GM12878 (cell line): ENCODE results near the gene ADAMTS17. TPM values are rescaled to one million over a fixed set of nuclear protein-coding genes. Genes with fewer than 3 reads are reported as not detected.

ENCODE experiments used
- ATAC-seq: fragments of 200-7000 bp; cut with Tn5 transposase; 3 replicates; pipeline ENCODE4 v1.9.1; 2020; ENCODE audit warnings: mild to moderate bottlenecking, moderate library complexity
- BruUV-seq: library from RNA; stranded (reverse); fragments of 400-500 nt; replicated peaks from 2 replicates; lab custom pipeline; 2021; lab: Mats Ljungman, UMichigan
- CTCF ChIA-PET: fragments of 300-600 bp; sonication (Branson Sonifier 250); formaldehyde crosslinking; extraction: SDS; loops from one replicate; lab custom pipeline; 2021; ENCODE audit warnings: inconsistent platforms; lab: Yijun Ruan, JAX
- POLR2A ChIA-PET: fragments of 350-600 bp; formaldehyde crosslinking; extraction: SDS; loops from one replicate; lab custom pipeline; 2021; ENCODE audit warnings: inconsistent platforms; lab: Charles Lee
- RAD21 ChIA-PET: fragments of 300-600 bp; sonication (Branson Sonifier 250); formaldehyde crosslinking; loops from one replicate; lab custom pipeline; 2023; ENCODE audit warnings: antibody characterized with exemption; ENCODE audit not compliant: unreplicated experiment; lab: Charles Lee
- SMC1A ChIA-PET: fragments of 300-600 bp; sonication (Branson Sonifier 250); formaldehyde crosslinking; loops from one replicate; lab custom pipeline; 2023; ENCODE audit not compliant: unreplicated experiment, uncharacterized antibody; lab: Charles Lee
- DNase-seq: peaks from one replicate; pipeline ENCODE4 v3.0.0-alpha.2; 2011; ENCODE audit warnings: low read depth, low spot score
- FAIRE-seq: peaks from 3 replicates; lab custom pipeline; 2011; peaks lifted over from hg19 to GRCh38; lab: Jason Lieb, UNC
- H2AFZ ChIP-seq: 2 replicates; pipeline ENCODE4 v1.6.0; 2011; ENCODE audit warnings: low read depth, low read length, control low read depth; ENCODE audit not compliant: control insufficient read depth
- H3K27ac ChIP-seq: 2 replicates; pipeline ENCODE4 v1.5.1; 2011; ENCODE audit warnings: control low read depth; ENCODE audit not compliant: control insufficient read depth, insufficient read depth
- H3K27me3 ChIP-seq, 2 experiments: replicated peaks in 1 of 2; 2 replicates each; pipeline versions ENCODE4 v1.6.0 to v1.6.1; 2011; ENCODE audit warnings: low read length in 1 of 2; ENCODE audit not compliant: control insufficient read depth in 2 of 2, insufficient read depth in 2 of 2
- H3K36me3 ChIP-seq, 2 experiments: 2 replicates each; pipeline ENCODE4 v1.5.1; 2011; ENCODE audit warnings: low read length in 1 of 2; ENCODE audit not compliant: control insufficient read depth in 2 of 2, insufficient read depth in 2 of 2
- H3K4me1 ChIP-seq: 2 replicates; pipeline ENCODE4 v1.6.1; 2011; ENCODE audit warnings: mild to moderate bottlenecking, low read length, moderate library complexity, mixed read lengths; ENCODE audit not compliant: control insufficient read depth, insufficient read depth
- H3K4me2 ChIP-seq: 2 replicates; pipeline ENCODE4 v1.6.0; 2011; ENCODE audit warnings: control low read depth; ENCODE audit not compliant: control insufficient read depth, insufficient read depth
- H3K4me3 ChIP-seq: fragments of 200-600 bp; sonication (generic); 2 replicates; pipeline ENCODE4 v1.5.1; 2016
- H3K79me2 ChIP-seq: 2 replicates; pipeline ENCODE4 v1.6.0; 2011; ENCODE audit warnings: low read length; ENCODE audit not compliant: control insufficient read depth, insufficient read depth
- H3K9ac ChIP-seq: 2 replicates; pipeline ENCODE4 v1.8.0; 2011; ENCODE audit warnings: low read length, control low read depth, mixed read lengths; ENCODE audit not compliant: control insufficient read depth, insufficient read depth
- H3K9me3 ChIP-seq: replicated peaks from 3 replicates; pipeline ENCODE4 v1.5.1; 2011; ENCODE audit warnings: mild to moderate bottlenecking, low read length; ENCODE audit not compliant: control insufficient read depth, insufficient read depth
- H4K20me1 ChIP-seq: 2 replicates; pipeline ENCODE4 v1.6.0; 2011; ENCODE audit not compliant: control insufficient read depth, insufficient read depth
- BRCA1 ChIP-seq: IDR thresholded peaks from 2 replicates; pipeline ENCODE4 v1.6.1; 2011; ENCODE audit warnings: low read depth, low read length, improper control_type of control experiment
- CBX3 ChIP-seq: fragments of 200-600 bp; sonication (generic); IDR thresholded peaks from 2 replicates; pipeline ENCODE4 v1.6.1; 2016; ENCODE audit warnings: low read depth, borderline replicate concordance
- CEBPB ChIP-seq, 2 experiments: fragments of 150-350 bp in 1 of 2; IDR thresholded peaks; 2 replicates each; pipeline ENCODE4 v1.6.1; 2012 to 2014; ENCODE audit warnings: low read depth in 2 of 2, low read length in 2 of 2, borderline replicate concordance in 1 of 2, inconsistent platforms in 1 of 2
- MEF2B ChIP-seq: fragments of 450-650 bp; IDR thresholded peaks from 2 replicates; pipeline ENCODE4 v1.6.1; 2018; ENCODE audit warnings: mild to moderate bottlenecking, moderate library complexity; ENCODE audit not compliant: partially characterized antibody, poor library complexity, severe bottlenecking
- NFIC ChIP-seq: IDR thresholded peaks from 2 replicates; pipeline ENCODE4 v1.6.1; 2012; ENCODE audit warnings: low read depth, mild to moderate bottlenecking, inconsistent platforms, low read length, moderate library complexity
- NRF1 ChIP-seq: conservative IDR thresholded peaks from 2 replicates; pipeline ENCODE4 v1.6.1; 2011; ENCODE audit warnings: mild to moderate bottlenecking, low read depth, low read length, improper control_type of control experiment
- POU2F2 ChIP-seq: IDR thresholded peaks from 3 replicates; pipeline ENCODE4 v1.6.1; 2011; ENCODE audit warnings: low read depth, mild to moderate bottlenecking, low read length, borderline replicate concordance
- RAD51 ChIP-seq: fragments of 450-650 bp; IDR thresholded peaks from 2 replicates; pipeline ENCODE4 v1.6.1; 2016; ENCODE audit warnings: moderate library complexity, mild to moderate bottlenecking, inconsistent platforms
- SMARCA5 ChIP-seq: fragments of 450-650 bp; IDR thresholded peaks from 2 replicates; pipeline ENCODE4 v1.6.1; 2017; ENCODE audit warnings: mild to moderate bottlenecking
- TARDBP ChIP-seq: IDR thresholded peaks from 2 replicates; pipeline ENCODE4 v1.6.1; 2016; ENCODE audit warnings: borderline replicate concordance
- ZNF592 ChIP-seq: fragments of 450-650 bp; IDR thresholded peaks from 2 replicates; pipeline ENCODE4 v1.6.1; 2017; ENCODE audit warnings: mild to moderate bottlenecking, moderate library complexity
- WGBS: methylation state at CpG from one replicate; pipeline ENCODE4 v1.1.6; 2016; ENCODE audit warnings: low lambda C conversion rate; ENCODE audit not compliant: insufficient replicate concordance, insufficient coverage; ENCODE audit errors: missing lambda C conversion rate; 5-methylcytosine and 5-hydroxymethylcytosine counted together
- in situ Hi-C: fragments of 300-500 bp; cut with MboI; formaldehyde crosslinking; loops from 9 replicates; pipeline ENCODE4 v1.14.3; 2018; ENCODE audit warnings: mixed read lengths
- intact Hi-C: fragments of 100-400 bp; cut with micrococcal nuclease; formaldehyde crosslinking; loops from one replicate; pipeline ENCODE4 v1.14.2; 2022; ENCODE audit not compliant: unreplicated experiment
- polyA plus RNA-seq, 11 experiments: library from polyadenylated mRNA; depleted of rRNA in 4 of 11; unstranded in 6 of 11; stranded (reverse) in 5 of 11; fragments of >200 nt; fragmentation: Nextera tagmentation in 4 of 11; fragmentation: Illumina TruSeq in 1 of 11; extraction: Ambion mirVana in 4 of 11; extraction: Trizol in 1 of 11; gene quantifications; 1 replicate in 1 of 11; 2 replicates in 10 of 11; pipeline versions ENCODE4 v1.2.1 to v1.2.3, GENCODE V29; 2011 to 2016; ENCODE audit warnings: inconsistent platforms in 2 of 11, missing spikeins in 2 of 11, low read depth in 1 of 11
- total RNA-seq, 4 experiments: library from RNA; depleted of rRNA in 3 of 4; stranded (reverse); fragments of >200 nt in 3 of 4; fragmentation: Illumina TruSeq in 1 of 4; extraction: Trizol in 1 of 4; gene quantifications; 2 replicates each; pipeline versions ENCODE4 v1.2.1 to v1.2.3, GENCODE V29; 2013 to 2021

Gene ADAMTS17
- total and polyA plus RNA-seq, 10 of the 15 experiments (the other 5 are each of a cell fraction or from before 2014, with no cell fraction given): 0.04 to 0.50 (median 0.10) TPM; not detected in 4

DNA sequence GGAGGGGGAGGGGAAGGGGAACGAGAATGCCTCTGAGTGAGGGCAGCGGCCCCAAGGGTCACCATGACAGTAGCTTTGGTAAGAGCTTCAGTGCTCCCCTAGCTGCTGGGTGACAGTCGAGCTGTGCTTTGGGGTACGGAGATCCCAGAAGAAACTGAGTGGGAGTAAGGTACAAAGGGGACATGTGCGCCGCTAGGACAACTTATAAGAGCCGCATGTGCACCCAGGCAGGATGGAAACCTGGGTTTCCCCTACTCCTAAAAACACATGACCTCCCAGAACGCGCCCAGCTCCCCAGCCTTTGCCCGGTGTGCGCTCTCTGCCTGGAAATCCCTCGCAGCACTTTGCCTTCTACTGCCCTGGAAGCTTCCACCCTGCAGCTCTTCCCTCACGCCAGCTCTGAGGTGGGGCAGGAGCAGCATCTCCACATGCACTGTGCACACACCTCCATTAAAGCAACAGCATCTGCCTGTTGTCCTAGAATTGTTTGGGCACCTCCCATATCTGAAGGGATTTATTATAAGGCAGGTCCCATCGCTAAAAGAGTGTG is 232.2 kb downstream of the ADAMTS17 start:
- Histone ChIP-seq H4K20me1 (no peaks in the 10 kb centered on the region), H3K4me3 (no peak overlapping the region), H3K36me3 (no peaks in the 10 kb centered on the region), H3K9ac (no peak overlapping the region), H3K27ac (no peak overlapping the region), H3K4me1 (no peaks in the 10 kb centered on the region; the same call in 1 of the 2 replicates), H3K79me2 (no peaks in the 10 kb centered on the region), H2AFZ (no peak overlapping the region), H3K4me2 (no peak overlapping the region), H3K9me3 (no peaks in the 10 kb centered on the region), H3K27me3 (no peaks in the 10 kb centered on the region; a peak in 1 of 4 replicates)
- WGBS: 55% methylated on average over 14 of the region's 14 CpGs
- BruUV-seq: no TSS peak
- ChIA-PET POLR2A (no interaction called here), RAD21 (no interaction called here), SMC1A (no interaction called here), CTCF (no interaction called here)
- intact Hi-C loops: no loop called here
- FAIRE-seq: no peak
- ATAC-seq: no peak
- in situ Hi-C loops: no loop called here
- DNase-seq: no peak
- TF ChIP-seq RAD51: no peak
- no peak for TF ChIP-seq SMARCA5
- TF ChIP-seq POU2F2: no peak
- no peak for TF ChIP-seq ZNF592
- no peak for TF ChIP-seq NRF1
- no peak for TF ChIP-seq TARDBP
- TF ChIP-seq NFIC: no peak
- no peak for TF ChIP-seq BRCA1
- no peak for TF ChIP-seq CBX3
- no peak for TF ChIP-seq MEF2B
- TF ChIP-seq CEBPB (IDR thresholded peaks at IDR 0.05; ENCODE audit: borderline replicate concordance in 1 of 2, low read depth in 2 of 2, low read length in 2 of 2): no peak
